Subcutaneous abdominal adipose tissue (tissue), 5 donors: ENCODE data around the gene EIF2B4.
"Not testable (repeated sequence)": the region's sequence is repeated elsewhere in the genome, so short reads cannot be mapped to it uniquely, and the experiment has no call there.

Source experiments
- H3K27ac ChIP-seq: one replicate; pipeline ENCODE4 v1.7.0; 2013; ENCODE audit warnings: low read depth, mild to moderate bottlenecking, inconsistent platforms, low read length, moderate library complexity
- H3K27me3 ChIP-seq, 5 donors: one replicate each; pipeline ENCODE4 v1.7.0; 2013; ENCODE audit warnings: low read length in 5 of 5, inconsistent platforms in 1 of 5; ENCODE audit not compliant: control insufficient read depth in 5 of 5, insufficient read depth in 4 of 5
- H3K36me3 ChIP-seq, 5 donors: one replicate each; pipeline ENCODE4 v1.7.0; 2013; ENCODE audit warnings: low read length in 5 of 5; ENCODE audit not compliant: control insufficient read depth in 5 of 5, insufficient read depth in 5 of 5
- H3K4me1 ChIP-seq, 5 donors: one replicate each; pipeline ENCODE4 v1.7.0; 2013; ENCODE audit warnings: low read length in 5 of 5, mild to moderate bottlenecking in 3 of 5, moderate library complexity in 1 of 5; ENCODE audit not compliant: control insufficient read depth in 5 of 5, insufficient read depth in 5 of 5
- H3K4me3 ChIP-seq, 5 donors: one replicate each; pipeline ENCODE4 v1.7.0; 2013; ENCODE audit warnings: low read length in 5 of 5, low read depth in 1 of 5
- H3K9ac ChIP-seq, 5 donors: one replicate each; pipeline ENCODE4 v1.7.0; 2013; ENCODE audit warnings: low read length in 5 of 5, mild to moderate bottlenecking in 4 of 5, moderate library complexity in 3 of 5
- H3K9me3 ChIP-seq, 5 donors: one replicate each; pipeline ENCODE4 v1.7.0; 2013; ENCODE audit warnings: low read length in 5 of 5; ENCODE audit not compliant: control insufficient read depth in 5 of 5
- donor health status: healthy.
- donor health status: healthy.
- donor health status: healthy.
- donor health status: healthy.
- donor health status: healthy.

Gene EIF2B4

GRCh38 chr2:27362678-27363420, 7.3 kb downstream of the EIF2B4 start:
- no peaks in the 10 kb centered on the region for H3K27me3 ChIP-seq
- H3K9ac ChIP-seq, result no peak overlapping the region
- H3K4me1 ChIP-seq, result peaks cover 0 to 7% (median 4%) of the 10 kb centered on the region in 5 donors
- H3K36me3 ChIP-seq, result peaks cover 11 to 44% (median 40%) of the 10 kb centered on the region in 5 donors
- H3K9me3 ChIP-seq, result no peaks in the 10 kb centered on the region
- H3K27ac ChIP-seq, result no peak overlapping the region
- H3K4me3 ChIP-seq, result no peak overlapping the region

GRCh38 chr2:27356382-27357181, 13.6 kb downstream of the EIF2B4 start, which contains the start of gene GTF3C2:
TSS of gene GTF3C2 (minus strand) at chr2:27356764. CDS start at chr2:27343554, 13,210 bp downstream.
- H3K4me1 ChIP-seq, result peaks cover 7 to 39% (median 30%) of the 10 kb centered on the region in 5 donors

GRCh38 chr2:27356056-27356381, 14.1 kb downstream of the EIF2B4 start:
- no peaks in the 10 kb centered on the region for H3K36me3 ChIP-seq
- peak overlapping the region; percentile 96 to 99 (median 98) for H3K4me3 ChIP-seq
- no peaks in the 10 kb centered on the region for H3K9me3 ChIP-seq
- H3K27me3 ChIP-seq, result no peaks in the 10 kb centered on the region
- peak overlapping the region; percentile 92 for H3K27ac ChIP-seq
- peak overlapping the region; percentile 76 to 97 (median 93) for H3K9ac ChIP-seq
- H3K4me1 ChIP-seq, result peaks cover 7 to 39% (median 30%) of the 10 kb centered on the region in 5 donors

More at GRCh38 chr2:27356382-27357181, 13.6 kb downstream of the EIF2B4 start, which contains the start of gene GTF3C2:
- H3K27ac ChIP-seq, result peak within 1 kb of the TSS; percentile 92
- H3K27me3 ChIP-seq, result no peaks in the 10 kb centered on the region
- H3K9ac ChIP-seq, result peak within 1 kb of the TSS; percentile 76 to 97 (median 93)
- H3K9me3 ChIP-seq, result no peaks in the 10 kb centered on the region
- peak within 1 kb of the TSS; percentile 96 to 99 (median 98) for H3K4me3 ChIP-seq
- no peaks in the 10 kb centered on the region for H3K36me3 ChIP-seq

GRCh38 chr2:27354597-27354927, 15.6 kb downstream of the EIF2B4 start:
- Histone ChIP-seq H3K27me3 (no peaks in the 10 kb centered on the region), H3K27ac (no peak overlapping the region), H3K4me1 (peaks cover 7 to 39% (median 30%) of the 10 kb centered on the region in 5 donors), H3K36me3 (peaks cover 0 to 5% (median 0%) of the 10 kb centered on the region in 5 donors), H3K9ac (no peak overlapping the region), H3K9me3 (no peaks in the 10 kb centered on the region), H3K4me3 (no peak overlapping the region)

GRCh38 chr2:27353762-27354596, 16.2 kb downstream of the EIF2B4 start:
- Histone ChIP-seq H3K4me1 (peaks cover 7 to 39% (median 30%) of the 10 kb centered on the region in 5 donors), H3K27me3 (no peaks in the 10 kb centered on the region), H3K9me3 (no peaks in the 10 kb centered on the region), H3K27ac (no peak overlapping the region), H3K9ac (no peak overlapping the region), H3K36me3 (peaks cover 0 to 5% (median 0%) of the 10 kb centered on the region in 5 donors), H3K4me3 (no peak overlapping the region)

GRCh38 chr2:27353386-27353761, 16.8 kb downstream of the EIF2B4 start:
- not testable (repeated sequence) for H3K4me3 ChIP-seq, H3K9ac ChIP-seq, H3K27me3 ChIP-seq, H3K27ac ChIP-seq, H3K36me3 ChIP-seq, H3K9me3 ChIP-seq
- peaks cover 7 to 39% (median 28%) of the 10 kb centered on the region in 5 donors for H3K4me1 ChIP-seq

- Histone ChIP-seq H3K36me3 (peaks cover 0 to 5% (median 0%) of the 10 kb centered on the region in 5 donors), H3K27ac (no peak overlapping the region), H3K27me3 (no peaks in the 10 kb centered on the region), H3K4me1 (peaks cover 6 to 33% (median 14%) of the 10 kb centered on the region in 5 donors), H3K9ac (no peak overlapping the region), H3K4me3 (no peak overlapping the region), H3K9me3 (no peaks in the 10 kb centered on the region)
Measured at GRCh38 chr2:27351802-27352598, 18.1 kb downstream of the EIF2B4 start.

GRCh38 chr2:27350106-27350693, 19.9 kb downstream of the EIF2B4 start:
- H3K4me3 ChIP-seq, result no peak overlapping the region
- no peak overlapping the region for H3K27ac ChIP-seq
- no peak overlapping the region for H3K9ac ChIP-seq
- H3K4me1 ChIP-seq, result peaks cover under 1 to 20% (median 2%) of the 10 kb centered on the region in 5 donors
- H3K9me3 ChIP-seq, result no peaks in the 10 kb centered on the region
- no peaks in the 10 kb centered on the region for H3K27me3 ChIP-seq
- peaks cover 0 to 5% (median 0%) of the 10 kb centered on the region in 5 donors for H3K36me3 ChIP-seq

GRCh38 chr2:27347641-27348040, 22.5 kb downstream of the EIF2B4 start:
- H3K27me3 ChIP-seq, result no peaks in the 10 kb centered on the region
- peaks cover 0 to 13% (median 6%) of the 10 kb centered on the region in 5 donors for H3K36me3 ChIP-seq
- H3K9me3 ChIP-seq, result no peaks in the 10 kb centered on the region
- no peak overlapping the region for H3K4me3 ChIP-seq
- H3K27ac ChIP-seq, result no peak overlapping the region
- H3K9ac ChIP-seq, result no peak overlapping the region
- H3K4me1 ChIP-seq, result peaks cover 0 to 4% (median 0%) of the 10 kb centered on the region in 5 donors
